Lower leg skin (tissue), 3 donors: ENCODE data around the gene PTGDS.

Source experiments
- POLR2A ChIP-seq, 2 donors: fragments of 450-650 bp; IDR thresholded peaks; one replicate each; pipeline ENCODE4 v1.6.1; 2016 to 2017; ENCODE audit warnings: antibody characterized with exemption in 2 of 2, mild to moderate bottlenecking in 1 of 2, moderate library complexity in 1 of 2
- TF ChIP-seq, protein P1 (sequence below), 3 donors: fragments of 450-650 bp; IDR thresholded peaks; one replicate each; pipeline ENCODE4 v1.5.1; 2016; ENCODE audit warnings: antibody characterized with exemption in 3 of 3, mild to moderate bottlenecking in 3 of 3, moderate library complexity in 2 of 3

- TF ChIP-seq, protein P1, sequence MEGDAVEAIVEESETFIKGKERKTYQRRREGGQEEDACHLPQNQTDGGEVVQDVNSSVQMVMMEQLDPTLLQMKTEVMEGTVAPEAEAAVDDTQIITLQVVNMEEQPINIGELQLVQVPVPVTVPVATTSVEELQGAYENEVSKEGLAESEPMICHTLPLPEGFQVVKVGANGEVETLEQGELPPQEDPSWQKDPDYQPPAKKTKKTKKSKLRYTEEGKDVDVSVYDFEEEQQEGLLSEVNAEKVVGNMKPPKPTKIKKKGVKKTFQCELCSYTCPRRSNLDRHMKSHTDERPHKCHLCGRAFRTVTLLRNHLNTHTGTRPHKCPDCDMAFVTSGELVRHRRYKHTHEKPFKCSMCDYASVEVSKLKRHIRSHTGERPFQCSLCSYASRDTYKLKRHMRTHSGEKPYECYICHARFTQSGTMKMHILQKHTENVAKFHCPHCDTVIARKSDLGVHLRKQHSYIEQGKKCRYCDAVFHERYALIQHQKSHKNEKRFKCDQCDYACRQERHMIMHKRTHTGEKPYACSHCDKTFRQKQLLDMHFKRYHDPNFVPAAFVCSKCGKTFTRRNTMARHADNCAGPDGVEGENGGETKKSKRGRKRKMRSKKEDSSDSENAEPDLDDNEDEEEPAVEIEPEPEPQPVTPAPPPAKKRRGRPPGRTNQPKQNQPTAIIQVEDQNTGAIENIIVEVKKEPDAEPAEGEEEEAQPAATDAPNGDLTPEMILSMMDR (IDR thresholded peaks at IDR 0.05), result no peak
- no peak for TF ChIP-seq POLR2A (IDR thresholded peaks at IDR 0.05)
These were observed 30.5 kb downstream of the PTGDS start for GRCh38 chr9:137007816-137008270.
